ENCODE measurements around the gene ST7L. TPM values are rescaled to one million over a fixed set of nuclear protein-coding genes. Genes with fewer than 3 reads are reported as not detected.

ST7L gene
- total and polyA plus RNA-seq, 9 of the 15 experiments (the other 6 are each of a cell fraction or from before 2014, with no cell fraction given): 9.0 to 32.5 (median 26.6) TPM

DNA sequence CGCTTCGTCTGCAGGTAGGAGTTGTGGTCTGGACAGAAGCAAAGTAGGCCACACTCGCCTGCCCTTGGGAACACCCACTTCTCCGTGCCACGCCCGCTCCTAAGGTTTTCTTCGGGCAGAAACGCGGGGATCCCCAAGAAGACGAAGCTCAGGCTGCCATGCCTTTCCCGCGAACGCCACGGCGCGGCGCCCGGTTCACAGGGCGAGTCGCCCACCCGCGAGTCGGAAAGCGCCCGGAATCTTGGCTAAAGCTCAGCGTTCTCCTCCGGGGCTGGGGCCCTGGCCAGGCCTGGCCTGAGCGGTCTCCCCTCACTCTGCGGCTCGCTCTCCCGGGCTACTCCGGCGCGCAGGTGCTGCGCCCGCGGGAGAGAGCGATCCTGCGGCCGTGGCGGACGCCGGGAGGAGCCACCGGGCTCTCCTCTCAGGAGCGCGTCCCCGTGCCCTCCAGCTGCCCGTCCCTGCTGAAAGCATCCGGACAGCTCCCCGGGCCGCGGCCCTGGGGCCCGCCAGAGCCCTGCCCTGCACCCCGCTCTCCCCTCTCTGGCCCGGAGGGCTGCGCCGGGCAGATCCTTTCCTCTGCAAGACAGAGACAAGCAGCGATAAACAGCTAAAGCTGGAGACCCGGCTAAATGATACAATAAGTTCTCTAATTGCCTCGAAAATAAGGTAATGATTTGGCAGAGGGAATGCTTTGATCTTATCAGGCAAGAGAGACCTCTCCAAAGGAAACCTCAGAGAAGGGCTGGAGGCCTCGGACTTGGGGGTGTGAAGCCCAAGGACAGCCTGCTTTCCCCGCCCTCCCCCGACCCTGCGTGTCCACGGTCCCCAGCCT is 116.9 kb downstream of the ST7L start (continued):
- TF ChIP-seq, protein P1, sequence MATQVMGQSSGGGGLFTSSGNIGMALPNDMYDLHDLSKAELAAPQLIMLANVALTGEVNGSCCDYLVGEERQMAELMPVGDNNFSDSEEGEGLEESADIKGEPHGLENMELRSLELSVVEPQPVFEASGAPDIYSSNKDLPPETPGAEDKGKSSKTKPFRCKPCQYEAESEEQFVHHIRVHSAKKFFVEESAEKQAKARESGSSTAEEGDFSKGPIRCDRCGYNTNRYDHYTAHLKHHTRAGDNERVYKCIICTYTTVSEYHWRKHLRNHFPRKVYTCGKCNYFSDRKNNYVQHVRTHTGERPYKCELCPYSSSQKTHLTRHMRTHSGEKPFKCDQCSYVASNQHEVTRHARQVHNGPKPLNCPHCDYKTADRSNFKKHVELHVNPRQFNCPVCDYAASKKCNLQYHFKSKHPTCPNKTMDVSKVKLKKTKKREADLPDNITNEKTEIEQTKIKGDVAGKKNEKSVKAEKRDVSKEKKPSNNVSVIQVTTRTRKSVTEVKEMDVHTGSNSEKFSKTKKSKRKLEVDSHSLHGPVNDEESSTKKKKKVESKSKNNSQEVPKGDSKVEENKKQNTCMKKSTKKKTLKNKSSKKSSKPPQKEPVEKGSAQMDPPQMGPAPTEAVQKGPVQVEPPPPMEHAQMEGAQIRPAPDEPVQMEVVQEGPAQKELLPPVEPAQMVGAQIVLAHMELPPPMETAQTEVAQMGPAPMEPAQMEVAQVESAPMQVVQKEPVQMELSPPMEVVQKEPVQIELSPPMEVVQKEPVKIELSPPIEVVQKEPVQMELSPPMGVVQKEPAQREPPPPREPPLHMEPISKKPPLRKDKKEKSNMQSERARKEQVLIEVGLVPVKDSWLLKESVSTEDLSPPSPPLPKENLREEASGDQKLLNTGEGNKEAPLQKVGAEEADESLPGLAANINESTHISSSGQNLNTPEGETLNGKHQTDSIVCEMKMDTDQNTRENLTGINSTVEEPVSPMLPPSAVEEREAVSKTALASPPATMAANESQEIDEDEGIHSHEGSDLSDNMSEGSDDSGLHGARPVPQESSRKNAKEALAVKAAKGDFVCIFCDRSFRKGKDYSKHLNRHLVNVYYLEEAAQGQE (IDR thresholded peaks at IDR 0.05; ENCODE audit: borderline replicate concordance): peak; percentile 71
- TF ChIP-seq, protein P1 (CRISPR knock-in tag; IDR thresholded peaks at IDR 0.05; ENCODE audit: low read depth): peak; percentile 66; the same call in 1 of the 2 replicates
- TF ChIP-seq SMARCA5 (IDR thresholded peaks at IDR 0.05) (no peak), CREB1 (IDR thresholded peaks at IDR 0.05) (no peak), CREB1 (CRISPR knock-in tag; IDR thresholded peaks at IDR 0.05) (no peak), MTA2 (IDR thresholded peaks at IDR 0.05; ENCODE audit: low read depth) (no peak), HSF4 (CRISPR knock-in tag; IDR thresholded peaks at IDR 0.05; ENCODE audit: borderline replicate concordance) (no peak), TAF15 (IDR thresholded peaks at IDR 0.05; ENCODE audit: low read depth, low read length) (no peak), CTBP1 (IDR thresholded peaks at IDR 0.05; ENCODE audit: borderline replicate concordance) (peak; percentile 45; the same call in 1 of the 2 replicates), CXXC5 (CRISPR knock-in tag; IDR thresholded peaks at IDR 0.05) (0 out of 2 replicates have a peak, but pooled peaks have one; percentile 22), ATF7 (IDR thresholded peaks at IDR 0.05) (0 out of 2 replicates have a peak, but pooled peaks have one; percentile 12)
- TF ChIP-seq, protein P2, sequence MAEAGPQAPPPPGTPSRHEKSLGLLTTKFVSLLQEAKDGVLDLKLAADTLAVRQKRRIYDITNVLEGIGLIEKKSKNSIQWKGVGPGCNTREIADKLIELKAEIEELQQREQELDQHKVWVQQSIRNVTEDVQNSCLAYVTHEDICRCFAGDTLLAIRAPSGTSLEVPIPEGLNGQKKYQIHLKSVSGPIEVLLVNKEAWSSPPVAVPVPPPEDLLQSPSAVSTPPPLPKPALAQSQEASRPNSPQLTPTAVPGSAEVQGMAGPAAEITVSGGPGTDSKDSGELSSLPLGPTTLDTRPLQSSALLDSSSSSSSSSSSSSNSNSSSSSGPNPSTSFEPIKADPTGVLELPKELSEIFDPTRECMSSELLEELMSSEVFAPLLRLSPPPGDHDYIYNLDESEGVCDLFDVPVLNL (CRISPR knock-in tag; IDR thresholded peaks at IDR 0.05; ENCODE audit: low read depth): no peak
- TF ChIP-seq, protein P3, sequence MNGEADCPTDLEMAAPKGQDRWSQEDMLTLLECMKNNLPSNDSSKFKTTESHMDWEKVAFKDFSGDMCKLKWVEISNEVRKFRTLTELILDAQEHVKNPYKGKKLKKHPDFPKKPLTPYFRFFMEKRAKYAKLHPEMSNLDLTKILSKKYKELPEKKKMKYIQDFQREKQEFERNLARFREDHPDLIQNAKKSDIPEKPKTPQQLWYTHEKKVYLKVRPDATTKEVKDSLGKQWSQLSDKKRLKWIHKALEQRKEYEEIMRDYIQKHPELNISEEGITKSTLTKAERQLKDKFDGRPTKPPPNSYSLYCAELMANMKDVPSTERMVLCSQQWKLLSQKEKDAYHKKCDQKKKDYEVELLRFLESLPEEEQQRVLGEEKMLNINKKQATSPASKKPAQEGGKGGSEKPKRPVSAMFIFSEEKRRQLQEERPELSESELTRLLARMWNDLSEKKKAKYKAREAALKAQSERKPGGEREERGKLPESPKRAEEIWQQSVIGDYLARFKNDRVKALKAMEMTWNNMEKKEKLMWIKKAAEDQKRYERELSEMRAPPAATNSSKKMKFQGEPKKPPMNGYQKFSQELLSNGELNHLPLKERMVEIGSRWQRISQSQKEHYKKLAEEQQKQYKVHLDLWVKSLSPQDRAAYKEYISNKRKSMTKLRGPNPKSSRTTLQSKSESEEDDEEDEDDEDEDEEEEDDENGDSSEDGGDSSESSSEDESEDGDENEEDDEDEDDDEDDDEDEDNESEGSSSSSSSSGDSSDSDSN (IDR thresholded peaks at IDR 0.05; ENCODE audit: borderline replicate concordance in 1 of 2, low read depth in 2 of 2, low read length in 2 of 2): peak; percentile 16 to 31; a peak in 1 of 4 replicates
- TF ChIP-seq, protein P4, sequence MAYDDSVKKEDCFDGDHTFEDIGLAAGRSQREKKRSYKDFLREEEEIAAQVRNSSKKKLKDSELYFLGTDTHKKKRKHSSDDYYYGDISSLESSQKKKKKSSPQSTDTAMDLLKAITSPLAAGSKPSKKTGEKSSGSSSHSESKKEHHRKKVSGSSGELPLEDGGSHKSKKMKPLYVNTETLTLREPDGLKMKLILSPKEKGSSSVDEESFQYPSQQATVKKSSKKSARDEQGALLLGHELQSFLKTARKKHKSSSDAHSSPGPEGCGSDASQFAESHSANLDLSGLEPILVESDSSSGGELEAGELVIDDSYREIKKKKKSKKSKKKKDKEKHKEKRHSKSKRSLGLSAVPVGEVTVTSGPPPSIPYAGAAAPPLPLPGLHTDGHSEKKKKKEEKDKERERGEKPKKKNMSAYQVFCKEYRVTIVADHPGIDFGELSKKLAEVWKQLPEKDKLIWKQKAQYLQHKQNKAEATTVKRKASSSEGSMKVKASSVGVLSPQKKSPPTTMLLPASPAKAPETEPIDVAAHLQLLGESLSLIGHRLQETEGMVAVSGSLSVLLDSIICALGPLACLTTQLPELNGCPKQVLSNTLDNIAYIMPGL (CRISPR knock-in tag; IDR thresholded peaks at IDR 0.05): no peak

Measured in K562 (cell line).